Neural cell (in vitro differentiated cells): Measurements from ENCODE around the gene OSCP1. TPM values are rescaled to one million over a fixed set of nuclear protein-coding genes. Genes with fewer than 3 reads are reported as not detected.

ENCODE experiments used
- H2AFZ ChIP-seq: fragments of 200-600, 300-800 bp; sonication (generic), shearing (Covaris generic); 2 replicates; pipeline ENCODE4 v1.6.0; 2014; ENCODE audit warnings: low read depth, mild to moderate bottlenecking, antibody characterized with exemption, low read length, moderate library complexity
- H3F3A ChIP-seq: fragments of 200-600 bp; shearing (Covaris generic); 2 replicates; pipeline ENCODE4 v1.6.1; 2016; ENCODE audit warnings: mild to moderate bottlenecking, moderate library complexity, mixed read lengths, antibody characterized with exemption, low read length; ENCODE audit not compliant: insufficient read depth, poor library complexity, severe bottlenecking
- H3K27ac ChIP-seq: fragments of 200-600, 300-800 bp; sonication (generic), shearing (Covaris generic); 2 replicates; pipeline ENCODE4 v1.5.1; 2014; ENCODE audit warnings: mild to moderate bottlenecking, low read length, moderate library complexity
- H3K27me3 ChIP-seq: fragments of 300-800, 200-600 bp; sonication (generic), shearing (Covaris generic); 2 replicates; pipeline ENCODE4 v1.6.0; 2014; ENCODE audit warnings: mild to moderate bottlenecking, low read depth, low read length, moderate library complexity; ENCODE audit not compliant: insufficient read depth
- H3K36me3 ChIP-seq: fragments of 300-800, 200-600 bp; sonication (generic), shearing (Covaris generic); 2 replicates; pipeline ENCODE4 v1.5.1; 2014; ENCODE audit warnings: mild to moderate bottlenecking, antibody characterized with exemption, low read length, moderate library complexity; ENCODE audit not compliant: insufficient read depth
- H3K4me2 ChIP-seq: fragments of 300-800, 200-600 bp; sonication (generic), shearing (Covaris generic); 2 replicates; pipeline ENCODE4 v1.6.0; 2014; ENCODE audit warnings: mild to moderate bottlenecking, low read length
- H3K4me3 ChIP-seq: fragments of 300-800, 200-600 bp; sonication (generic), shearing (Covaris generic); 2 replicates; pipeline ENCODE4 v1.5.1; 2014; ENCODE audit warnings: mild to moderate bottlenecking, low read length, moderate library complexity
- H3K79me2 ChIP-seq: fragments of 200-600 bp; shearing (Covaris generic); replicated peaks from 2 replicates; pipeline ENCODE4 v1.6.0; 2014; ENCODE audit warnings: mild to moderate bottlenecking, low read length, moderate library complexity; ENCODE audit not compliant: insufficient read depth
- H3K9ac ChIP-seq: fragments of 300-800, 200-600 bp; sonication (generic), shearing (Covaris generic); 2 replicates; pipeline ENCODE4 v1.6.1; 2016; ENCODE audit warnings: mild to moderate bottlenecking, low read length, mixed read lengths
- H3K9me2 ChIP-seq: fragments of 200-600 bp; shearing (Covaris generic); 2 replicates; pipeline ENCODE4 v1.6.1; 2016; ENCODE audit warnings: mild to moderate bottlenecking, low read length, mixed read lengths; ENCODE audit not compliant: insufficient read depth
- H3K9me3 ChIP-seq: fragments of 200-600, 300-800 bp; sonication (generic), shearing (Covaris generic); 2 replicates; pipeline ENCODE4 v1.6.1; 2016; ENCODE audit warnings: mild to moderate bottlenecking, mixed run types, low read length, moderate library complexity, mixed read lengths
- H4K20me1 ChIP-seq: fragments of 200-600 bp; shearing (Covaris generic); 2 replicates; pipeline ENCODE4 v1.6.1; 2016; ENCODE audit warnings: mild to moderate bottlenecking, mixed run types; ENCODE audit not compliant: insufficient read depth
- CTCF ChIP-seq: fragments of 450-650 bp; IDR thresholded peaks from 2 replicates; pipeline ENCODE4 v1.5.1; 2014; ENCODE audit warnings: antibody characterized with exemption, mild to moderate bottlenecking, moderate library complexity; ENCODE audit not compliant: poor library complexity, severe bottlenecking
- EP300 ChIP-seq: fragments of 450-650 bp; conservative IDR thresholded peaks from 2 replicates; pipeline ENCODE4 v1.6.1; 2014; ENCODE audit warnings: antibody characterized with exemption, mild to moderate bottlenecking, moderate library complexity; ENCODE audit not compliant: poor library complexity, severe bottlenecking
- EZH2 ChIP-seq: fragments of 200-600, 300-800 bp; shearing (Covaris generic), sonication (generic); IDR thresholded peaks from 2 replicates; pipeline ENCODE4 v1.6.1; 2014; ENCODE audit warnings: antibody characterized with exemption, low read length, borderline replicate concordance, mild to moderate bottlenecking; ENCODE audit not compliant: insufficient read depth, poor library complexity, severe bottlenecking
- MXI1 ChIP-seq: fragments of 450-650 bp; conservative IDR thresholded peaks from 2 replicates; pipeline ENCODE4 v1.6.1; 2014; ENCODE audit warnings: antibody characterized with exemption, mild to moderate bottlenecking; ENCODE audit not compliant: poor library complexity, severe bottlenecking
- POLR2AphosphoS5 ChIP-seq: IDR thresholded peaks from 2 replicates; pipeline ENCODE4 v1.6.1; 2012
- RAD21 ChIP-seq: fragments of 450-650 bp; conservative IDR thresholded peaks from 2 replicates; pipeline ENCODE4 v1.6.1; 2014; ENCODE audit warnings: antibody characterized with exemption, mild to moderate bottlenecking, moderate library complexity
- REST ChIP-seq: IDR thresholded peaks from 2 replicates; pipeline ENCODE4 v1.6.1; 2012; ENCODE audit warnings: borderline replicate concordance
- SMC3 ChIP-seq: fragments of 450-650 bp; conservative IDR thresholded peaks from 2 replicates; pipeline ENCODE4 v1.6.1; 2014; ENCODE audit warnings: antibody characterized with exemption, mild to moderate bottlenecking, moderate library complexity; ENCODE audit not compliant: poor library complexity
- TAF1 ChIP-seq: IDR thresholded peaks from 2 replicates; pipeline ENCODE4 v1.6.1; 2012; ENCODE audit warnings: low read depth
- polyA plus RNA-seq: library from polyadenylated mRNA; depleted of rRNA; stranded (reverse); fragments of >200 nt; gene quantifications from 2 replicates; pipeline ENCODE4 v1.2.3, GENCODE V29; 2014

The OSCP1 gene
- polyA plus RNA-seq, 1 donor from 2014 or later: 20.7 TPM

- Histone ChIP-seq H3K4me3 (peak overlapping the region; percentile 33), H3K9me3 (no peaks in the 10 kb centered on the region), H4K20me1 (no peaks in the 10 kb centered on the region), H3K9me2 (no peaks in the 10 kb centered on the region), H3K9ac (no peak overlapping the region), H3K27ac (no peak overlapping the region), H3K79me2 (peaks cover 9% of the 10 kb centered on the region), H3K27me3 (no peaks in the 10 kb centered on the region), H3F3A (no peaks in the 10 kb centered on the region), H2AFZ (no peak overlapping the region), H3K4me2 (no peak overlapping the region), H3K36me3 (no peaks in the 10 kb centered on the region)
- no peak for TF ChIP-seq REST
- no peak for TF ChIP-seq EP300
- no peak for TF ChIP-seq TAF1
- TF ChIP-seq CTCF: peak; percentile 29
- TF ChIP-seq POLR2AphosphoS5: no peak
- TF ChIP-seq RAD21: no peak
Measured at GRCh38 chr1:36448530-36449056, 1.7 kb downstream of the OSCP1 start.

- Histone ChIP-seq H3K27me3 (no peaks in the 10 kb centered on the region), H3K9me3 (no peaks in the 10 kb centered on the region), H2AFZ (no peak overlapping the region), H3K9ac (no peak overlapping the region), H3K4me2 (no peak overlapping the region), H3K36me3 (no peaks in the 10 kb centered on the region), H3K79me2 (peaks cover 9% of the 10 kb centered on the region), H3K4me3 (no peak overlapping the region), H4K20me1 (no peaks in the 10 kb centered on the region), H3F3A (no peaks in the 10 kb centered on the region), H3K9me2 (no peaks in the 10 kb centered on the region), H3K27ac (no peak overlapping the region)
- TF ChIP-seq TAF1 (no peak), MXI1 (no peak), CTCF (no peak), EP300 (no peak), REST (no peak), RAD21 (no peak), POLR2AphosphoS5 (no peak), EZH2 (no peak), SMC3 (no peak)
Measured at GRCh38 chr1:36447450-36447849, 2.8 kb downstream of the OSCP1 start.
